ENCODE measurements around the gene SPAG16.

DNA sequence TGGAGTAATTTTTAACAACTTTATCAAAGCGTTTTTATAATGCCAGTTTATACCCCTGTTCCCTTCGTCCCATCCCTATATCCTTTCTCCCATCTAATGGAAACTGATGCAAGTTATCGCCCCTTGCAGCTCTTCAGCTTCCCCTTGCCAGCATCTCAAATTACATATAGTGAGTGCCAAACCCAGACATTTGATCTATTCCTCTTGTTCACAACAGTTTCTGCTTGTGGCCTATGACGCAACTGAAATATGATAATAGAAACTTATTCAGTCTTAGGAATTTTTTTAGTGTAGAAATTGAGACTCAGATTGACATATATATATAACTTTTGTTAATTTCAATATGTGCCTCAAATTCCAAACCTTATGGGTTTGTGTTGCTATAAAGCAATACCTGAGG is 564.4 kb downstream of the SPAG16 start:
- TF ChIP-seq, protein P1, sequence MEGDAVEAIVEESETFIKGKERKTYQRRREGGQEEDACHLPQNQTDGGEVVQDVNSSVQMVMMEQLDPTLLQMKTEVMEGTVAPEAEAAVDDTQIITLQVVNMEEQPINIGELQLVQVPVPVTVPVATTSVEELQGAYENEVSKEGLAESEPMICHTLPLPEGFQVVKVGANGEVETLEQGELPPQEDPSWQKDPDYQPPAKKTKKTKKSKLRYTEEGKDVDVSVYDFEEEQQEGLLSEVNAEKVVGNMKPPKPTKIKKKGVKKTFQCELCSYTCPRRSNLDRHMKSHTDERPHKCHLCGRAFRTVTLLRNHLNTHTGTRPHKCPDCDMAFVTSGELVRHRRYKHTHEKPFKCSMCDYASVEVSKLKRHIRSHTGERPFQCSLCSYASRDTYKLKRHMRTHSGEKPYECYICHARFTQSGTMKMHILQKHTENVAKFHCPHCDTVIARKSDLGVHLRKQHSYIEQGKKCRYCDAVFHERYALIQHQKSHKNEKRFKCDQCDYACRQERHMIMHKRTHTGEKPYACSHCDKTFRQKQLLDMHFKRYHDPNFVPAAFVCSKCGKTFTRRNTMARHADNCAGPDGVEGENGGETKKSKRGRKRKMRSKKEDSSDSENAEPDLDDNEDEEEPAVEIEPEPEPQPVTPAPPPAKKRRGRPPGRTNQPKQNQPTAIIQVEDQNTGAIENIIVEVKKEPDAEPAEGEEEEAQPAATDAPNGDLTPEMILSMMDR (IDR thresholded peaks at IDR 0.05): no peak
- TF ChIP-seq POLR2A (IDR thresholded peaks at IDR 0.05): no peak

All from tibial nerve (tissue), 3 donors.